Activated T-helper 2 cell treated with anti-CD3 and anti-CD28 coated beads, Interferon-gamma antibody, Interleukin-2, Interleukin-4, amounts not matched to agents 10 μg/mL and 5 μg/mL and 100 μg/mL, durations not matched to agents 14 hours and 24 hours and 36 hours (primary cell): Measurements from ENCODE around the gene ADGRL1. TPM values are rescaled to one million over a fixed set of nuclear protein-coding genes. Genes with fewer than 3 reads are reported as not detected.
A peak's percentile ranks its signal among the peaks of the same experiment; 100 is the strongest.

Source experiments
- DNase-seq: peaks from one replicate; pipeline ENCODE4 v3.0.0; 2021; ENCODE audit warnings: low spot score
- H3K27ac Mint-ChIP-seq: one replicate; pipeline ENCODE4 v1.8.0; 2021; ENCODE audit warnings: mixed read lengths
- H3K27me3 Mint-ChIP-seq: one replicate; pipeline ENCODE4 v1.8.0; 2021; ENCODE audit warnings: low read depth, mixed read lengths
- H3K36me3 Mint-ChIP-seq: one replicate; pipeline ENCODE4 v1.8.0; 2021; ENCODE audit warnings: low read depth, mixed read lengths
- H3K4me1 Mint-ChIP-seq: one replicate; pipeline ENCODE4 v1.8.0; 2021; ENCODE audit warnings: low read depth, mixed read lengths
- H3K4me3 Mint-ChIP-seq: one replicate; pipeline ENCODE4 v1.8.0; 2021; ENCODE audit warnings: low read depth, mild to moderate bottlenecking, moderate library complexity, mixed read lengths
- H3K9me3 Mint-ChIP-seq: one replicate; pipeline ENCODE4 v1.8.0; 2021; ENCODE audit warnings: mixed read lengths
- intact Hi-C: fragments of 100-400 bp; cut with micrococcal nuclease; formaldehyde crosslinking; loops from one replicate; pipeline ENCODE4 v1.15.1; 2023
- total RNA-seq: library from RNA; stranded (reverse); gene quantifications from 2 replicates; pipeline ENCODE4 v1.2.3, GENCODE V29; 2022

The ADGRL1 gene
- total RNA-seq, 1 donor from 2014 or later: 11.3 TPM

- Mint-ChIP-seq H3K4me1 (peaks cover 5% of the 10 kb centered on the region), H3K4me3 (no peak overlapping the region)
- intact Hi-C loops: no loop called here
These were observed 28.4 kb downstream of the ADGRL1 start for GRCh38 chr19:14177496-14178074.

GRCh38 chr19:14175351-14175792, 30.6 kb downstream of the ADGRL1 start:
- Mint-ChIP-seq H3K4me1 (peaks cover 5% of the 10 kb centered on the region), H3K27ac (peak overlapping the region; percentile 2), H3K4me3 (no peak overlapping the region), H3K9me3 (no peaks in the 10 kb centered on the region), H3K27me3 (no peaks in the 10 kb centered on the region), H3K36me3 (peaks cover 9% of the 10 kb centered on the region)
- intact Hi-C loops: no loop called here
- no peak for DNase-seq

More at GRCh38 chr19:14177496-14178074, 28.4 kb downstream of the ADGRL1 start:
- Mint-ChIP-seq H3K36me3 (no peaks in the 10 kb centered on the region), H3K27ac (no peak overlapping the region), H3K27me3 (no peaks in the 10 kb centered on the region), H3K9me3 (no peaks in the 10 kb centered on the region)
- DNase-seq: no peak

GRCh38 chr19:14174883-14175282, 31.1 kb downstream of the ADGRL1 start:
- H3K9me3 Mint-ChIP-seq: no peaks in the 10 kb centered on the region
- H3K27ac Mint-ChIP-seq: no peak overlapping the region
- DNase-seq: no peak
- peaks cover 14% of the 10 kb centered on the region for H3K36me3 Mint-ChIP-seq
- no peaks in the 10 kb centered on the region for H3K27me3 Mint-ChIP-seq
- H3K4me3 Mint-ChIP-seq: no peak overlapping the region
- peaks cover 5% of the 10 kb centered on the region for H3K4me1 Mint-ChIP-seq
- intact Hi-C loops: no loop called here

GRCh38 chr19:14168993-14169392, 37.0 kb downstream of the ADGRL1 start:
- intact Hi-C loops: no loop called here
- Mint-ChIP-seq H3K4me1 (peaks cover 10% of the 10 kb centered on the region), H3K27ac (no peak overlapping the region), H3K4me3 (no peak overlapping the region), H3K27me3 (no peaks in the 10 kb centered on the region), H3K36me3 (peaks cover 17% of the 10 kb centered on the region), H3K9me3 (no peaks in the 10 kb centered on the region)
- DNase-seq: no peak

GRCh38 chr19:14168259-14168972, 37.6 kb downstream of the ADGRL1 start:
- Mint-ChIP-seq H3K4me3 (no peak overlapping the region), H3K27me3 (no peaks in the 10 kb centered on the region)

GRCh38 chr19:14167576-14168138, 38.3 kb downstream of the ADGRL1 start:
- Mint-ChIP-seq H3K4me3 (no peak overlapping the region), H3K4me1 (peaks cover 10% of the 10 kb centered on the region), H3K36me3 (peaks cover 17% of the 10 kb centered on the region), H3K27ac (no peak overlapping the region), H3K9me3 (no peaks in the 10 kb centered on the region), H3K27me3 (no peaks in the 10 kb centered on the region)
- intact Hi-C loops: no loop called here
- DNase-seq: no peak

More at GRCh38 chr19:14168259-14168972, 37.6 kb downstream of the ADGRL1 start:
- DNase-seq: no peak
- peaks cover 10% of the 10 kb centered on the region for H3K4me1 Mint-ChIP-seq
- no peak overlapping the region for H3K27ac Mint-ChIP-seq
- H3K36me3 Mint-ChIP-seq: peaks cover 17% of the 10 kb centered on the region
- H3K9me3 Mint-ChIP-seq: no peaks in the 10 kb centered on the region
- intact Hi-C loops: no loop called here

GRCh38 chr19:14166999-14167575, 38.9 kb downstream of the ADGRL1 start:
- peaks cover 10% of the 10 kb centered on the region for H3K4me1 Mint-ChIP-seq
- peaks cover 17% of the 10 kb centered on the region for H3K36me3 Mint-ChIP-seq
- intact Hi-C loops: no loop called here
- H3K27me3 Mint-ChIP-seq: no peaks in the 10 kb centered on the region
- no peak overlapping the region for H3K27ac Mint-ChIP-seq
- no peak overlapping the region for H3K4me3 Mint-ChIP-seq
- no peak for DNase-seq
- H3K9me3 Mint-ChIP-seq: no peaks in the 10 kb centered on the region

GRCh38 chr19:14165990-14166830, 39.8 kb downstream of the ADGRL1 start:
- peaks cover 15% of the 10 kb centered on the region for H3K36me3 Mint-ChIP-seq
- peaks cover 10% of the 10 kb centered on the region for H3K4me1 Mint-ChIP-seq
- no peaks in the 10 kb centered on the region for H3K27me3 Mint-ChIP-seq
- intact Hi-C loops: no loop called here
- no peak for DNase-seq
- peak overlapping the region; percentile 73 for H3K27ac Mint-ChIP-seq
- H3K9me3 Mint-ChIP-seq: no peaks in the 10 kb centered on the region
- no peak overlapping the region for H3K4me3 Mint-ChIP-seq

- peaks cover 3% of the 10 kb centered on the region for H3K36me3 Mint-ChIP-seq
- no peak overlapping the region for H3K4me3 Mint-ChIP-seq
- H3K9me3 Mint-ChIP-seq: no peaks in the 10 kb centered on the region
- H3K27me3 Mint-ChIP-seq: no peaks in the 10 kb centered on the region
- no peak for DNase-seq
- intact Hi-C loops: no loop called here
- H3K4me1 Mint-ChIP-seq: peaks cover 10% of the 10 kb centered on the region
- no peak overlapping the region for H3K27ac Mint-ChIP-seq
These were observed 41.1 kb downstream of the ADGRL1 start for GRCh38 chr19:14164724-14165493.

- Mint-ChIP-seq H3K36me3 (no peaks in the 10 kb centered on the region), H3K27me3 (no peaks in the 10 kb centered on the region), H3K9me3 (no peaks in the 10 kb centered on the region), H3K27ac (no peak overlapping the region), H3K4me3 (no peak overlapping the region), H3K4me1 (peaks cover 10% of the 10 kb centered on the region)
- DNase-seq: no peak
- intact Hi-C loops: no loop called here
These were observed 41.9 kb downstream of the ADGRL1 start for GRCh38 chr19:14164082-14164481.

GRCh38 chr19:14162871-14163297, 43.1 kb downstream of the ADGRL1 start:
- no peaks in the 10 kb centered on the region for H3K27me3 Mint-ChIP-seq
- DNase-seq: no peak
- H3K27ac Mint-ChIP-seq: no peak overlapping the region
- peaks cover 2% of the 10 kb centered on the region for H3K36me3 Mint-ChIP-seq
- intact Hi-C loops: no loop called here
- no peak overlapping the region for H3K4me3 Mint-ChIP-seq
- no peaks in the 10 kb centered on the region for H3K9me3 Mint-ChIP-seq
- H3K4me1 Mint-ChIP-seq: peaks cover 8% of the 10 kb centered on the region

- Mint-ChIP-seq H3K36me3 (peaks cover 5% of the 10 kb centered on the region), H3K9me3 (no peaks in the 10 kb centered on the region), H3K27me3 (no peaks in the 10 kb centered on the region), H3K4me1 (peaks cover 1% of the 10 kb centered on the region), H3K27ac (no peak overlapping the region), H3K4me3 (no peak overlapping the region)
- intact Hi-C loops: no loop called here
- DNase-seq: no peak
These were observed 44.7 kb downstream of the ADGRL1 start for GRCh38 chr19:14161305-14161704.
